ENCODE data around the gene NT5C3B.
A peak's percentile ranks its signal among the peaks of the same experiment; 100 is the strongest.

Gene NT5C3B

GRCh38 chr17:41785091-41785858 is 50.8 kb downstream of the NT5C3B start (continued):
- TF ChIP-seq AEBP2 (tag by site-specific recombination; IDR thresholded peaks at IDR 0.05; ENCODE audit: borderline replicate concordance) (no peak), ZNF518A (tag by site-specific recombination; conservative IDR thresholded peaks at IDR 0.05; ENCODE audit: low read depth) (no peak), ZNF776 (tag by site-specific recombination; IDR thresholded peaks at IDR 0.05; ENCODE audit: borderline replicate concordance) (no peak), ZNF692 (tag by site-specific recombination; IDR thresholded peaks at IDR 0.05) (peak; percentile 40; the same call in 1 of the 2 replicates), ZNF214 (tag by site-specific recombination; IDR thresholded peaks at IDR 0.05; ENCODE audit: borderline replicate concordance) (no peak), EGR2 (tag by site-specific recombination; IDR thresholded peaks at IDR 0.05; ENCODE audit: low read depth) (0 out of 2 replicates have a peak, but pooled peaks have one; percentile 27), ZBTB49 (tag by site-specific recombination; IDR thresholded peaks at IDR 0.05; ENCODE audit: low read depth) (no peak), KLF1 (tag by site-specific recombination; IDR thresholded peaks at IDR 0.05) (peak; percentile 96), PRDM6 (tag by site-specific recombination; IDR thresholded peaks at IDR 0.05) (no peak), RBAK (tag by site-specific recombination; IDR thresholded peaks at IDR 0.05) (no peak), ZBTB1 (tag by site-specific recombination; IDR thresholded peaks at IDR 0.05) (no peak), ZNF792 (tag by site-specific recombination; IDR thresholded peaks at IDR 0.05) (no peak), ZSCAN23 (tag by site-specific recombination; IDR thresholded peaks at IDR 0.05) (0 out of 2 replicates have a peak, but pooled peaks have one; percentile 55), ZEB2 (tag by site-specific recombination; IDR thresholded peaks at IDR 0.05) (peak; percentile 60), ZNF629 (tag by site-specific recombination; IDR thresholded peaks at IDR 0.05) (peak; percentile 46), KLF17 (tag by site-specific recombination; IDR thresholded peaks at IDR 0.05) (peak; percentile 53; the same call in 1 of the 2 replicates), KLF9 (tag by site-specific recombination; IDR thresholded peaks at IDR 0.05; ENCODE audit: low read depth) (peak; percentile 67), ZNF10 (tag by site-specific recombination; IDR thresholded peaks at IDR 0.05) (no peak), INSM2 (tag by site-specific recombination; IDR thresholded peaks at IDR 0.05) (peak; percentile 57; the same call in 1 of the 2 replicates), GLIS1 (tag by site-specific recombination; IDR thresholded peaks at IDR 0.05) (peak; percentile 43), ZNF350 (tag by site-specific recombination; IDR thresholded peaks at IDR 0.05) (no peak), ZSCAN30 (tag by site-specific recombination; IDR thresholded peaks at IDR 0.05) (no peak)
